ENCODE results near the gene MYRIP.

The MYRIP gene

GRCh38 chr3:40207796-40208195 is 398.4 kb downstream of the MYRIP start:
- no peak for TF ChIP-seq TAF1 (IDR thresholded peaks at IDR 0.05; ENCODE audit: borderline replicate concordance, insufficient read depth, low read length)
- TF ChIP-seq POLR2AphosphoS5 (IDR thresholded peaks at IDR 0.05; ENCODE audit: low read depth, low read length): no peak
- no peak for TF ChIP-seq SIN3A (IDR thresholded peaks at IDR 0.05; ENCODE audit: borderline replicate concordance, insufficient read depth, low read length)
- no peak for TF ChIP-seq FOXP2 (optimal IDR thresholded peaks at IDR 0.05; ENCODE audit: borderline replicate concordance, extremely low read depth, extremely low read length, insufficient read depth)
- no peak for TF ChIP-seq REST (IDR thresholded peaks at IDR 0.05; ENCODE audit: insufficient read depth in 1 of 2, low read depth in 2 of 2, low read length in 2 of 2)

- TF ChIP-seq FOXP2 (optimal IDR thresholded peaks at IDR 0.05; ENCODE audit: borderline replicate concordance, extremely low read depth, extremely low read length, insufficient read depth) (no peak), TAF1 (IDR thresholded peaks at IDR 0.05; ENCODE audit: borderline replicate concordance, insufficient read depth, low read length) (no peak), SIN3A (IDR thresholded peaks at IDR 0.05; ENCODE audit: borderline replicate concordance, insufficient read depth, low read length) (no peak), REST (IDR thresholded peaks at IDR 0.05; ENCODE audit: insufficient read depth in 1 of 2, low read depth in 2 of 2, low read length in 2 of 2) (no peak), POLR2AphosphoS5 (IDR thresholded peaks at IDR 0.05; ENCODE audit: low read depth, low read length) (no peak)
Observed at GRCh38 chr3:40208251-40208650, 398.8 kb downstream of the MYRIP start.

GRCh38 chr3:40211579-40211978 is 402.2 kb downstream of the MYRIP start:
- no peak for TF ChIP-seq TAF1 (IDR thresholded peaks at IDR 0.05; ENCODE audit: borderline replicate concordance, insufficient read depth, low read length)
- TF ChIP-seq SIN3A (IDR thresholded peaks at IDR 0.05; ENCODE audit: borderline replicate concordance, insufficient read depth, low read length): no peak
- no peak for TF ChIP-seq POLR2AphosphoS5 (IDR thresholded peaks at IDR 0.05; ENCODE audit: low read depth, low read length)
- no peak for TF ChIP-seq REST (IDR thresholded peaks at IDR 0.05; ENCODE audit: insufficient read depth in 1 of 2, low read depth in 2 of 2, low read length in 2 of 2)
- no peak for TF ChIP-seq FOXP2 (optimal IDR thresholded peaks at IDR 0.05; ENCODE audit: borderline replicate concordance, extremely low read depth, extremely low read length, insufficient read depth)

- no peak for TF ChIP-seq FOXP2 (optimal IDR thresholded peaks at IDR 0.05; ENCODE audit: borderline replicate concordance, extremely low read depth, extremely low read length, insufficient read depth)
- no peak for TF ChIP-seq SIN3A (IDR thresholded peaks at IDR 0.05; ENCODE audit: borderline replicate concordance, insufficient read depth, low read length)
- TF ChIP-seq TAF1 (IDR thresholded peaks at IDR 0.05; ENCODE audit: borderline replicate concordance, insufficient read depth, low read length): no peak
- no peak for TF ChIP-seq REST (IDR thresholded peaks at IDR 0.05; ENCODE audit: insufficient read depth in 1 of 2, low read depth in 2 of 2, low read length in 2 of 2)
- TF ChIP-seq POLR2AphosphoS5 (IDR thresholded peaks at IDR 0.05; ENCODE audit: low read depth, low read length): no peak
Observed at GRCh38 chr3:40213556-40213955, 404.1 kb downstream of the MYRIP start.

- TF ChIP-seq POLR2AphosphoS5 (IDR thresholded peaks at IDR 0.05; ENCODE audit: low read depth, low read length) (no peak), SIN3A (IDR thresholded peaks at IDR 0.05; ENCODE audit: borderline replicate concordance, insufficient read depth, low read length) (no peak), REST (IDR thresholded peaks at IDR 0.05; ENCODE audit: insufficient read depth in 1 of 2, low read depth in 2 of 2, low read length in 2 of 2) (no peak), TAF1 (IDR thresholded peaks at IDR 0.05; ENCODE audit: borderline replicate concordance, insufficient read depth, low read length) (no peak), FOXP2 (optimal IDR thresholded peaks at IDR 0.05; ENCODE audit: borderline replicate concordance, extremely low read depth, extremely low read length, insufficient read depth) (no peak)
Observed at GRCh38 chr3:40215015-40215414, 405.6 kb downstream of the MYRIP start.

Data from PFSK-1 (cell line).